ENCODE results near the gene RIPK1. TPM values are rescaled to one million over a fixed set of nuclear protein-coding genes. Genes with fewer than 3 reads are reported as not detected.

RIPK1 gene
- total and polyA plus RNA-seq, 2 experiments from 2014 or later: 15.3 to 26.2 TPM

DNA sequence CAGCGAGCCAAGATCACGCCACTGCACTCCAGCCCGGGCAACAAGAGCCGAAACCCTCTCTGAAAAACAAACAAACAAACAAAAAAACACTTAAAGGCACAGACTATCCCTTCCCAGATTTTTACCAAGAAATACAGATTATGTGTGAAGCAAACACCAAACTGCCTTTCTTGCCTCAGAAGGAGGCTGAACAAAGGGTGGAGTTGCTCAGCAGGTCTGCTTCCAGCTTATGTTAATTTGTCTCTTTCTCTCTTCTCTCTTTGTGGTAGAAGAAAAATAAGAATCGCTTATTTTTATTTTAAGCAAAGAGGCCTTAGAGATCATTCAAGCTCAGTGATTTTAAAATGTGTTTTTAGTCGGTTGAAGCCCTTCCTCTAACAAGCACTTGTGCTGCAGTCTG is 74.9 kb downstream of the RIPK1 start:
- Histone ChIP-seq H3K4me2 (ENCODE audit: unreplicated experiment) (no peak overlapping the region), H3F3A (ENCODE audit: insufficient read depth) (peaks cover 10% of the 10 kb centered on the region), H3K27ac (no peak overlapping the region), H3K4me1 (ENCODE audit: insufficient read depth) (peaks cover 16% of the 10 kb centered on the region), H3K36me3 (ENCODE audit: low read depth) (no peaks in the 10 kb centered on the region), H4K20me1 (ENCODE audit: insufficient read depth) (no peaks in the 10 kb centered on the region), H3K9me2 (ENCODE audit: insufficient read depth) (no peaks in the 10 kb centered on the region), H3K9me3 (ENCODE audit: low read depth) (no peaks in the 10 kb centered on the region), H3K9ac (no peak overlapping the region), H2AFZ (no peak overlapping the region), H3K27me3 (replicated peaks; ENCODE audit: insufficient read depth) (no peaks in the 10 kb centered on the region), H3K4me3 (no peak overlapping the region), H3K79me2 (ENCODE audit: insufficient read depth) (no peaks in the 10 kb centered on the region)
- no peak for TF ChIP-seq EZH2phosphoT487 (IDR thresholded peaks at IDR 0.05; ENCODE audit: insufficient read depth, low read depth)
- no peak for TF ChIP-seq EZH2 (IDR thresholded peaks at IDR 0.05; ENCODE audit: insufficient read depth, poor library complexity, severe bottlenecking)
- WGBS, 2 experiments (ENCODE audit: low coverage in 1 of 2, low lambda C conversion rate in 2 of 2, missing lambda C conversion rate in 2 of 2): 86 to 90% methylated on average over 6 of the region's 6 CpGs
- no peak for DNase-seq
- in situ Hi-C loops (cut with MboI): no loop called here

DNA sequence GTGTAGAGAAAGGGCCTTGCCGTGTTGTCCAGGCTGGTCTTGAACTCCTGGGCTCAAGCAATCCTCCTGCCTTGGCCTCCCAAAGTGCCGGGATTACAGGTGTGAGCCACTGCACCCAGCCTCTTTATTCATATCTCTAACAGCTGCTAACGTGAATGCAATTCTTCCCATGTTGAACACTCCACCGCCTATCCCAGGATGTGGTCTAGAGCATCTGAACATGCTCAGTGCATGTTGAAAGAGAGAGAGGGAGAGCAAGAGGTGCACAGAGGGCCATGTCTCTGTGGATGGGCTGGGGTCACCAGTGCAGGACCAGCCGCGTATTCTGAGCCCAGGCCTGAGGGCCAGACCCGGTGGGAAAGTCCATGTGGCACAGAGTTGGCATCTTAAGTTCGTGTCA is 76.3 kb downstream of the RIPK1 start:
- Histone ChIP-seq H4K20me1 (ENCODE audit: insufficient read depth) (no peaks in the 10 kb centered on the region), H3K9ac (no peak overlapping the region), H3K27ac (no peak overlapping the region), H3K4me1 (ENCODE audit: insufficient read depth) (peaks cover 2% of the 10 kb centered on the region; the same call in 1 of the 2 replicates), H3F3A (ENCODE audit: insufficient read depth) (no peaks in the 10 kb centered on the region), H3K4me2 (ENCODE audit: unreplicated experiment) (no peak overlapping the region), H3K36me3 (ENCODE audit: low read depth) (no peaks in the 10 kb centered on the region), H3K9me2 (ENCODE audit: insufficient read depth) (no peaks in the 10 kb centered on the region), H3K79me2 (ENCODE audit: insufficient read depth) (no peaks in the 10 kb centered on the region), H3K9me3 (ENCODE audit: low read depth) (no peaks in the 10 kb centered on the region), H3K4me3 (no peak overlapping the region), H2AFZ (no peak overlapping the region), H3K27me3 (replicated peaks; ENCODE audit: insufficient read depth) (no peaks in the 10 kb centered on the region)
- TF ChIP-seq EZH2 (IDR thresholded peaks at IDR 0.05; ENCODE audit: insufficient read depth, poor library complexity, severe bottlenecking) (no peak), EZH2phosphoT487 (IDR thresholded peaks at IDR 0.05; ENCODE audit: insufficient read depth, low read depth) (no peak)
- WGBS, 2 experiments (ENCODE audit: low coverage in 1 of 2, low lambda C conversion rate in 2 of 2, missing lambda C conversion rate in 2 of 2): 86 to 88% methylated on average over 8 of the region's 8 CpGs
- in situ Hi-C loops (cut with MboI): no loop called here
- DNase-seq: no peak

DNA sequence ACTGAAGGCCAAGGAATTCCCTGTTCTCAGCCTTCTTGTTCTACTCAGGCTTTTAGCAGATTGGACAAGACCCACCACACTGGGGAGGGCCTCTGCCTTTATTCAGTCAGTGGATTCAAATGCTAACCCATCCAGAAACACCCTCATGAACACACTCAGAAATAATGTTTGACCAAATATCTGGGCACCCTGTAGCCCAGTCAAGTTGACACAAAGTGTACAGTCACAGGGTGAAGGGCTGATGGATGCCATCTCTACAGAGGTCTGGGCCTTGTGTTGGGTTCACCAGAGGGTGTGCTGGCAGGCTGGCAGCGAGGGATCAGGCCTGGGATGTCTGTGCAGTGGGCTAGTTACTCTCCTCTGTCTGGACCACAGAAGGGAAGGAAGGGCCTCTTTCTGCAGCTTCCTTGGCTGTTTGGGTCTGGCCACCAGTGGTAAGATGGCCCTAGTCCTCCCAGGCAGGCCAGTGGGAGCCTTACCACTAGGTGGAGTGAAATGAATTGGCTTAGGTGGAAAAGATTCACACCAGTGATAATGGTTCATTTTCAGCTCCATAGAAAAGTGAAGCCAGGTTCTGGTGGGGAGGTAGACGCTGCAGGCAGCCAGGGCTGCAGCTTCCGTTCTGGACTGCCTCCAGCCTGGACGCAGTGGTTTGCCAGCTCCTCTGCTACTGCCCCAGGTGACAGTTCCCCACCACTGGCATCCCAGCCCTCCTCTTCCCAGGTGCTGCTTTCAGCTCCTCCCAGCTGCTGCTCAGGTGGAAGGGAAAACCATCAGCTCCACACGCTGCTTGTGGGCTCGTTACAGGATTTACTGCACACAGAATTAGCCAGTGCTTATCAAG is 79.8 kb downstream of the RIPK1 start:
- Histone ChIP-seq H3K9ac (no peak overlapping the region), H3F3A (ENCODE audit: insufficient read depth) (peaks cover 15% of the 10 kb centered on the region), H3K36me3 (ENCODE audit: low read depth) (peaks cover 10% of the 10 kb centered on the region), H3K9me3 (ENCODE audit: low read depth) (no peaks in the 10 kb centered on the region), H2AFZ (no peak overlapping the region), H3K79me2 (ENCODE audit: insufficient read depth) (no peaks in the 10 kb centered on the region), H3K4me1 (ENCODE audit: insufficient read depth) (no peaks in the 10 kb centered on the region), H3K27ac (no peak overlapping the region), H4K20me1 (ENCODE audit: insufficient read depth) (no peaks in the 10 kb centered on the region), H3K4me2 (ENCODE audit: unreplicated experiment) (no peak overlapping the region), H3K4me3 (no peak overlapping the region), H3K27me3 (replicated peaks; ENCODE audit: insufficient read depth) (no peaks in the 10 kb centered on the region), H3K9me2 (ENCODE audit: insufficient read depth) (no peaks in the 10 kb centered on the region)
- DNase-seq: no peak
- 94 to 96% methylated on average over 6 of the region's 6 CpGs for WGBS, 2 experiments (ENCODE audit: low coverage in 1 of 2, low lambda C conversion rate in 2 of 2, missing lambda C conversion rate in 2 of 2)
- no peak for TF ChIP-seq EZH2phosphoT487 (IDR thresholded peaks at IDR 0.05; ENCODE audit: insufficient read depth, low read depth)
- TF ChIP-seq EZH2 (IDR thresholded peaks at IDR 0.05; ENCODE audit: insufficient read depth, poor library complexity, severe bottlenecking): no peak
- in situ Hi-C loops (cut with MboI): no loop called here

DNA sequence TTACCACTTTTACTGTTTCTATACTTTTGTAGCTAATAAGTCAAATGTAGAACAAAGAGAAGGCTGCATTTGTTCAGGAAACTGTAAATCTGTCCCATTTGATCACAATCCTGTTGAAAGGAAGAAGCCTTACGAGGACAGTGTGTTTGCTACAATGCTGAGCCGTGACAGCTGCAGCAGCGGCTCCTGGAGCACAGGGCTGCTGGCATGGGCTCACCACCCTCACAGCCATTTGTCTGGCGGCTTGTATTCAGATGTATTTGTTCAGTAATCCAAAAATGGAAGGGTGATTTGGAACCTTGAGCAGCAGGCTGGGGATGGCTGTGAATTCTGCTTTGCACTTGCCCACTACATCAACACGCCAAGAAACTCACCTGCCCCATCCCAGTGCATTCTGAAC is 83.4 kb downstream of the RIPK1 start:
- Histone ChIP-seq H3F3A (ENCODE audit: insufficient read depth) (peaks cover 21% of the 10 kb centered on the region), H2AFZ (no peak overlapping the region), H3K9ac (no peak overlapping the region), H3K36me3 (ENCODE audit: low read depth) (peaks cover 25% of the 10 kb centered on the region), H3K27me3 (replicated peaks; ENCODE audit: insufficient read depth) (no peaks in the 10 kb centered on the region), H3K79me2 (ENCODE audit: insufficient read depth) (peaks cover 14% of the 10 kb centered on the region), H3K9me2 (ENCODE audit: insufficient read depth) (no peaks in the 10 kb centered on the region), H3K9me3 (ENCODE audit: low read depth) (no peaks in the 10 kb centered on the region), H4K20me1 (ENCODE audit: insufficient read depth) (no peaks in the 10 kb centered on the region; the same call in 1 of the 2 replicates), H3K4me3 (no peak overlapping the region), H3K4me2 (ENCODE audit: unreplicated experiment) (no peak overlapping the region), H3K27ac (no peak overlapping the region), H3K4me1 (ENCODE audit: insufficient read depth) (no peaks in the 10 kb centered on the region)
- in situ Hi-C loops (cut with MboI): no loop called here
- 53 to 66% methylated on average over 5 of the region's 5 CpGs for WGBS, 2 experiments (ENCODE audit: low coverage in 1 of 2, low lambda C conversion rate in 2 of 2, missing lambda C conversion rate in 2 of 2)
- DNase-seq: no peak
- TF ChIP-seq EZH2 (IDR thresholded peaks at IDR 0.05; ENCODE audit: insufficient read depth, poor library complexity, severe bottlenecking) (no peak), EZH2phosphoT487 (IDR thresholded peaks at IDR 0.05; ENCODE audit: insufficient read depth, low read depth) (no peak)

Data from GM23248 (cell line).